22Rv1 (cell line): ENCODE data around the gene FOXP1.

Experiments
- H3K27ac ChIP-seq: fragments of 450-650 bp; 2 replicates; pipeline ENCODE4 v1.5.1; 2017
- ZFX ChIP-seq: fragments of 450-650 bp; IDR thresholded peaks from 2 replicates; pipeline ENCODE4 v1.6.1; 2017; ENCODE audit warnings: antibody characterized with exemption, borderline replicate concordance
- TF ChIP-seq, protein P1 (sequence below): fragments of 450-650 bp; IDR thresholded peaks from 2 replicates; pipeline ENCODE4 v1.5.1; 2017; ENCODE audit warnings: mild to moderate bottlenecking

Gene FOXP1

DNA sequence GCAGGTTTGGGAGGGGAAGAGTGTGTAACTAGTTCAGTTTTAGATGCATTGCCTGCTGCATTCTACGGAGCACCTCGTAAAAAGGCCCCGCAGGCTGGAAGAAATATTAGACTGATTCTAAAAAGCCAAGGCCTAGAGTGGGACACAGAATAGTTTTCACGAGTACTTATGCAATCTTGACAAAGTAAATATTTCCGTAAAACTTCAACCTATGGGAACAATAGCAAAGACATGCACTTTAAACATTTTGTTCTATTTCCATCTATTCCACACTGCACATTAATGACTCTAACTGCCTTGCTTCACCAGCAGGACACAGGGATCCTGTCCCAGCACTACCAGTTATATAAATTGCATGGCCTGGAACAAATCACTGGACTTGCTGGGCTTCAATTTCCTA is 260.0 kb downstream of the FOXP1 start:
- no peak for TF ChIP-seq ZFX
- TF ChIP-seq, protein P1, sequence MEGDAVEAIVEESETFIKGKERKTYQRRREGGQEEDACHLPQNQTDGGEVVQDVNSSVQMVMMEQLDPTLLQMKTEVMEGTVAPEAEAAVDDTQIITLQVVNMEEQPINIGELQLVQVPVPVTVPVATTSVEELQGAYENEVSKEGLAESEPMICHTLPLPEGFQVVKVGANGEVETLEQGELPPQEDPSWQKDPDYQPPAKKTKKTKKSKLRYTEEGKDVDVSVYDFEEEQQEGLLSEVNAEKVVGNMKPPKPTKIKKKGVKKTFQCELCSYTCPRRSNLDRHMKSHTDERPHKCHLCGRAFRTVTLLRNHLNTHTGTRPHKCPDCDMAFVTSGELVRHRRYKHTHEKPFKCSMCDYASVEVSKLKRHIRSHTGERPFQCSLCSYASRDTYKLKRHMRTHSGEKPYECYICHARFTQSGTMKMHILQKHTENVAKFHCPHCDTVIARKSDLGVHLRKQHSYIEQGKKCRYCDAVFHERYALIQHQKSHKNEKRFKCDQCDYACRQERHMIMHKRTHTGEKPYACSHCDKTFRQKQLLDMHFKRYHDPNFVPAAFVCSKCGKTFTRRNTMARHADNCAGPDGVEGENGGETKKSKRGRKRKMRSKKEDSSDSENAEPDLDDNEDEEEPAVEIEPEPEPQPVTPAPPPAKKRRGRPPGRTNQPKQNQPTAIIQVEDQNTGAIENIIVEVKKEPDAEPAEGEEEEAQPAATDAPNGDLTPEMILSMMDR, result no peak
- H3K27ac ChIP-seq, result no peak overlapping the region

DNA sequence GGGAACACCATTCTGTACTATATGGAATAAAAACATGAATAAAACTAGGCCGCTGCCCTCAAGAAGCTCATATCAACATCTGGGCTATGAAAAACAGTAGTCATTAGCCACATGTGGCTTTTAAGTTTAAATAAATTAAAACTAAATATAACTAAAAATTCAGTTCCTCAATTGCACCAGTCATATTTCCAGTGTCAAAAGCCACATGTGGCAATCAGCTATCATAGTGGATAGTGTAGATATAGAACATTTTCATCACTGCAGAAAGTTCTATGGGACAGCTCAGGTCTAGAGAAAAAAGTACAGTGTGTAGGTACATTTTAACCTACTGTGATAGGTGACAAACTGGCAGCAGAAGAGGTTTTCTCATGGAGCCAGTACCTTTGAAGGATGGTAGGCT is 261.4 kb downstream of the FOXP1 start:
- TF ChIP-seq, protein P1, result no peak
- TF ChIP-seq ZFX, result no peak
- H3K27ac ChIP-seq, result no peak overlapping the region

DNA sequence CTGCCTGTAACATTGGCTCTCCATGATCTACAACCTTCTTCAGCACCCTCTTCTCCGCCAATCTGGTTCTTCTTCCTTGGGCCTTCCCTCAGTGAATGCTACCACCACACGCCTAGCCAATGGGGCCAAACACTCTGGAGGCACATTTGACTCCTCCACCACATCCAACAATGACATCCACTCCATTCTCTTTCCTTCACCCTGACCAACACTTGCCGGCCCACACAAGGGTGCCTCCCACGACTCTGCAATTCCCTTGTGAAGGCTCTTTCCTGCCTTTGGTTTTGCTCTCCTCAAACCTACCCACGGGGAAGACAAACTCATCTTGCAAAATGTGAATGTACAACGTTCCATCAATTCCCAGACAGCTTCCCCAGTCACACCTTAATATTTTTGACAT is 263.8 kb downstream of the FOXP1 start:
- TF ChIP-seq, protein P1, result no peak
- TF ChIP-seq ZFX, result no peak
- H3K27ac ChIP-seq, result no peak overlapping the region

DNA sequence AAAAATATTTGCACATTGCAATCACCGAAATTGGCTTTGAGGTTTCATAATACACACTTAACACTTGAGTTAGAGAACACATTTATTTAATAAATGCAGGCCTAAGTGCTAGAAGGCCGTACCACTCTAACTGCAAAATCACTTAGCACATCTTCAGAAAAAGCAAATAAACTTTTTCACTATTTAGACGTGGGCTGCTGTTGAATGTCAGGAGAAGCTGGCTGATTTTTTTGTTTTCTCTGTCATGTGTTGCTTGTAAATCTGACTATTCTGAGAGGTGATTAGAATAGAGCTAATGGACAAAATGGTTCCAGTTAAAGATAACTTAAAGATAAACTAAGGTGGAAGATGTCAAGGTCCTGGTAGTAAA is 265.1 kb downstream of the FOXP1 start:
- TF ChIP-seq, protein P1, result no peak
- no peak for TF ChIP-seq ZFX
- H3K27ac ChIP-seq, result no peak overlapping the region

DNA sequence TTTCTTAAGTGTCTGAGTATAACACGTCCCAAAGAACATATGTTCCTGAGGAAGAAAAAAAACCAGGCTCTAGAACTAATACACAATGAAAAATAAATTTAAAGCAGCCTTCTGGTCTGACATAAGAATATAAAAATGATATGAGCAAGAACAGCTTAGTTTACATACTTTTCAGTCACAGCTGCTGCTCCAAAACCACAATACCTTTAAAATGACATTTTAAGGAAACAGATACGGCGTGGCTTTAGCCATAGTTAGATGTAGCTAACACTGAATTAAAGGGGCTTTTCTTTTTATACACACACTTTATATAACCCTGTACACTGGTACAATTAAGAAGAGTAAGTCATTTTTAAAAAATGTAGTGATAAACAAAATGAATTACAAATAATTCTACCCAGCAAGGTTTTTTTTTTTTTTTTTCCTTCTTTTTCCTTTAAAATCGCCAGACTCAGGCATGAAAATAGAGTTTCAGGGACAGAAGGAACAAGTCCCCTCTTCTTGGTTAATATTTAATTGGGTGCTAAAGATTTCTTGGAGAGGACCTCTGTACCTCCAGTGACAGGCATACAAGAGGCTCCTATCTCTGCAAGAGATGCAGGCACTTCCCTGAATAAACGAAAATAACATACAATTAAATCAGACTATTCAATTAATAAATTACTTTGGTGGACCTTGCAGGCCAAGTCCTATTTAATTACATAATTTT is 265.6 kb downstream of the FOXP1 start:
- no peak overlapping the region for H3K27ac ChIP-seq
- TF ChIP-seq, protein P1, result no peak
- no peak for TF ChIP-seq ZFX

DNA sequence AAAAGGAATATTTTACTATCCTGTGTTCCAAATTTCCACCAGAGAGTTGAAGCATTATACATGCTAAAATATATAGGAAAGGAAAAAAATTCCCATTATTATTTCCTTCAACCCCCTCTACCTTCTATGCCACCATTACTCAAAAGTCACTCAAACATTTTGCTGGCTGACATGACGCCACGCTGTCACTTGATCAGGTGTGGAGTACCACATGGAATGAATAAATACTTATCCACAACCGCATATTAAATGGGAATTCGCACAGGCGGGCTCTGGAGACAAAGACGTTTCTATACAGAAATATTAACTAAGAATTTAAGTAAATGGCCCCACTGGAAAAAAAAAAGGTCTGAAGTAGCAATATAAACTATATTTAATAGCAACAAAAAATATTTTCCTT is 266.4 kb downstream of the FOXP1 start:
- no peak for TF ChIP-seq ZFX
- TF ChIP-seq, protein P1, result no peak
- H3K27ac ChIP-seq, result no peak overlapping the region

DNA sequence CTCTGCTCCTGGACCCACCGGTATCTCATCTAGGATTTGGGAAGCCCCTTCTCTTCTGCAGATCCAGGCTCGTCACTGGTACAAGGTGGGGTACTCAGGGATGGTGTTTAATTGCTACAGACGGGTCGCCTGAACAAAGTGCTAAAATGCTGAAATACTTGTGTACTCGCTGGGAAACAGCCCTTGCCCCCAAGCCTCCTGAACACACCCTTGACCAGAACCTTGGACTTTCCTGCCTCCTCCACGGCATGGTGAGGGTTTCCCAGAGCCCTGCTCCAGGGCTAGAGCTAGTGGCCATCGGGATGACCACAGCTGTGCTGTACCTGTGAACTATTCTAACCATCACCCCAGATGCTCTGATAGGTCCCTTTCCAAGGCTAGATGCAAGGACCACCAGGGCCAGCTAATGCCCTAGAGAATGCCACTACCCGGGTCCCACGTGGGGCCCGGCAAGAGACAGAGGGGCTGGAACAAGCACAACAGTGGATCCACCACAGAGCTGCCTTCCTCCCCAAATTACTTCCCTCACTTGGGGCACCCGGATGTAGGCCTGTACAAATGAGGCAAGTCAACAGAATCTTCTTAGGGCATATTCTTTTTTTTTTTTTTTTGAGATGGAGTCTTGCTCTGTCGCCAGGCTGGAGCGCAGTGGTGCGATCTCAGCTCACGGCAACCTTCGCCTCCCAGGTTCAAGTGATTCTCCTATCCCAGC is 267.3 kb downstream of the FOXP1 start:
- H3K27ac ChIP-seq, result no peak overlapping the region
- no peak for TF ChIP-seq ZFX
- TF ChIP-seq, protein P1, result no peak
